Measurements from ENCODE around the gene CGB5.
"Not testable (repeated sequence)": the region's sequence is repeated elsewhere in the genome, so short reads cannot be mapped to it uniquely, and the experiment has no call there.

The CGB5 gene

DNA sequence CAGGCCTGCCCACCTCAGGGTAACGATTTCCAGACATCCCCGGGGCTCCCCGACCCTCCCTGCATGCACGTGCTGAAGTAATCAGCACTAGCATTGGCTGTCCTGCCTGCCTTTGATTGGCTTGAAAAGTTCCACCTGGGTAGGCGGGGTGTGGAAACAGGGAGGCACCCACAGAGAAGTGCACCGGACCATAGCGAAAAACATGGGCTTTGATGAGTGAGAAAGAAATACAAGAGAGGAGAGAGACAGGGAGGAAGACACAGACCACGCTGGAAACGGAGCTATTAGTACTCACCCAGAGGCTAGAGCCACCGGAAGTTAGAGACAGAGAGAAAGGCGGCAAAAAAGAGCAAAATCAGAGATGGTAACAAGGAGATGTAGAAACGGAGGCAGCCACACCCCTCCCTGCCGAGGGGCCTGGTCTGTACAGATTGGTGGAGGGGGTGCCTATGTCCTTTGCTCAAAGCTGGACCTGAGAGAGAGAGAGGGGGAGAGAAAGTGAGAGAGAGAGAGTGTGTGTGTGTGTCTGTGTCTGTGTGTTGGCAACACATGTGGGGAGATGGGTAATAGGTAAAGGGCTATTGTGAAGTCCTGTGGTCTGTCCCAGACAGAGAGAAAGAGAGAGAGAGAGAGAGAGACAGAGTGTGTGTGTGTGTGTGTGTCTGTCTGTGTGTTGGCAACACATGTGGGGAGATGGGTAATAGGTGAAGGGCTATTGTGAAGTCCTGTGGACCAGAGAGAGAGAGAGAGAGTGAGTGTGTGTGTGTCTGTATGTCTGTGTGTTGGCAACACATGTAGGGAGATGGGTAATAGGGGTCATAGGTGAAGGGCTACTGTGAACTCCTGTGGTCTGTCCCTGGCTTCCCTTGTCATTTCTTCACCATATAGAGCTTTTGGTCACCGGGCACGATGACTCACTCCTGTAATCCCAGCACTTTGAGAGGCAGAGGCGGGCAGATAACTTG is 22.4 kb upstream of the CGB5 start:
- no peak for DNase-seq (ENCODE audit: low read depth)

DNA sequence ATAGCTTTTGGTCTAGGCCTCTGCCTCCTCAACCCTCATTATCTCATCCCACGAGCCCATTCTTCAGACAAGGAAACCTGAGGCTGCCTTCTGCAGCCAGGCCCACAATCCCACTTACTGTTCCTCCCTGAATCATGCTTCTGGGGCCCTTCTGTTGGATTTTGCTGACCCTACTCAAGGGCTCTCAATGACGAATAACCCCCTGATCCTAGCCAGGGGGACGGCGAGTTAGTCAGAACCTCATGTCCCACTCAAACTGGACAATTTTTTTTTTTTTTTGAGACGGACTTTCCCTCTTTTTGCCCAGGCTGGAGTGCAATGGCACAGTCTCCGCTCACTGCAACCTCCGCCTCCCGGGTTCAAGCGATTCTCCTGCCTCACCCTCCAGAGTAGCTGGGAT is 21.5 kb upstream of the CGB5 start:
- no peak for DNase-seq (ENCODE audit: low read depth)

- DNase-seq (ENCODE audit: low read depth) = not testable (repeated sequence)
Measured at GRCh38 chr19:49024233-49024632, 19.4 kb upstream of the CGB5 start, which contains the start of gene CGB3. CGB3 (minus strand) TSS chr19:49024333; CDS start chr19:49023971, 362 bp downstream.

DNA sequence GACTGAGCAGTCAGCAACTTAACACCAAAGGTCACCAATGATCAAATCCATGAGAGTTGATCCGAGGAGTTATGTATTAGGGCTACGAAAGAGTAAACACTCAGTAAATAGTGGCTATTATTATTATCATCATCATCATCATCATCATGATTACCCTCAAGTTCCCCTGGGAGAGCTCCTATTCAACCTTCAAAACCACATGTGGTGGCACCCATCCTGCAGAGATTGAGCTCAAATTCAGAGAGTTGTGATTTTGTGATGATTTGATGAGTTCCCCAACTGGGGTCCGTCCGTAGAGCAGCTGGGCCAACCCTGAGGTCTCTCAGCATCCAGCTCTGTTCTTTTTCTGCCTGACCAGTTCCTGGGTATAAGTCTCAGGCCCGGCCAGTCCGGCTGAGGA is 18.6 kb upstream of the CGB5 start:
- not testable (repeated sequence) for DNase-seq (ENCODE audit: low read depth)

GRCh38 chr19:49025599-49025998 is 18.0 kb upstream of the CGB5 start:
- not testable (repeated sequence) for DNase-seq (ENCODE audit: low read depth)

DNA sequence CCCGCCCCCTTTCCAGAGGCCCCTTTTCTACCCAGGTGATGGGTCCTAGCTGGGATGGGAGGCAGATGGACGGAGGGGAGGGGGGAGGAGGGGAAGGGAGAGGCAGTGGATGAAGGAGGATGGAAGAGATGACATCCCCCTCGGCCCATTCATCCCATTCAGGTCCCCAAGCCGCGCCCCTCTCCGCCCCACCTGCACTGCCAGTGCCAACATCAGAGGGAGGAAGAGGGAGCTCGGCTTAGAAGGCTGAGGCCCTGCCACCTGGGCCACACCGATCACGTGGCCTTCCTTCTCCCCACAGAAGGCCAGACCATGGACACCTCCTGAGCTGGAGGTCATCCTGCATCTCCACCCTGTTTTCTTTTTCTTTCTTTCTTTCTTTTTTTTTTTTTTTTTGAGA is 15.0 kb upstream of the CGB5 start:
- not testable (repeated sequence) for DNase-seq (ENCODE audit: low read depth)

GRCh38 chr19:49029749-49030148 is 13.9 kb upstream of the CGB5 start:
- not testable (repeated sequence) for DNase-seq (ENCODE audit: low read depth)

DNA sequence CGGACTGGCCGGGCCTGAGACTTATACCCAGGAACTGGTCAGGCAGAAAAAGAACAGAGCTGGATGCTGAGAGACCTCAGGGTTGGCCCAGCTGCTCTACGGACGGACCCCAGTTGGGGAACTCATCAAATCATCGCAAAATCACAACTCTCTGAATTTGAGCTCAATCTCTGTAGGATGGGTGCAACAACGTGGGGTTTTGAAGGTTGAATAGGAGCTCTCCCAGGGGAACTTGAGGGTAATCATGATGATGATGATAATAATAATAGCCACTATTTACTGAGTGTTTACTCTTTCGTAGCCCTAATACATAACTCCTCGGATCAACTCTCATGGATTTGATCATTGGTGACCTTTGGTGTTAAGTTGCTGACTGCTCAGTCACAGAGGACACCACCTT is 13.3 kb upstream of the CGB5 start:
- DNase-seq (ENCODE audit: low read depth) = not testable (repeated sequence)

- not testable (repeated sequence) for DNase-seq (ENCODE audit: low read depth)
Measured at GRCh38 chr19:49031642-49032301, 11.9 kb upstream of the CGB5 start, which contains the start of gene CGB2. CGB2 (plus strand) TSS chr19:49031890; CDS start chr19:49032096, 206 bp downstream.

DNA sequence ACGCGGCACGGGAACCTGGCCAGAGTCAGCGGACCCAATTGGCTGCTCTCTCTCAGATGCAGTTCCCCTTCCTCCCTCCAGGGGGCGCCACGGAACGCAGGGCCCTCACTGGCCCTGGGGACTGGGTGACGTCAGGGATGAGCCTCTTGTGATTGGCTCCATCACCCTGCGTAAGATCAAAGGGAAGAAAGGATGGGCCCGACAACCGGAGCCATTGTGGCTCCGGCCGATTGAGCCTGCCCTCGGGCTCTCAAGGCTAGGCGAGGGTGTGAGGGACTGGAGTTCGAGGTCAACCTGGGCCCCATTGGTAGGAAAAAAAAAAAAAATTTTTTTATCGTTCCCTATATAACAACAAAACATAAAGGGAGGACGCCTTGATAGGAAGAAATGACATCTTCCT is 6.8 kb upstream of the CGB5 start, which contains the start of gene CGB1:
Gene CGB1 (minus strand): TSS at position 81 of the 400 bp plus-strand sequence. CDS start 184 bp downstream, outside the sequence.
- not testable (repeated sequence) for DNase-seq (ENCODE audit: low read depth)

DNA sequence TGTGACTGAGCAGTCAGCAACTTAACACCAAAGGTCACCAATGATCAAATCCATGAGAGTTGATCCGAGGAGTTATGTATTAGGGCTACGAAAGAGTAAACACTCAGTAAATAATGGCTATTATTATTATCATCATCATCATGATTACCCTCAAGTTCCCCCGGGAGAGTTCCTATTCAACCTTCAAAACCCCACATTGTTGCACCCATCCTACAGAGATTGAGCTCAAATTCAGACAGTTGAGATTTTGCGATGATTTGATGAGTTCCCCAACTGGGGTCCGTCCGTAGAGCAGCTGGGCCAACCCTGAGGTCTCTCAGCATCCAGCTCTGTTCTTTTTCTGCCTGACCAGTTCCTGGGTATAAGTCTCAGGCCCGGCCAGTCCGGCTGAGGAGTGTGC is 5.5 kb upstream of the CGB5 start:
- DNase-seq (ENCODE audit: low read depth) = not testable (repeated sequence)

DNA sequence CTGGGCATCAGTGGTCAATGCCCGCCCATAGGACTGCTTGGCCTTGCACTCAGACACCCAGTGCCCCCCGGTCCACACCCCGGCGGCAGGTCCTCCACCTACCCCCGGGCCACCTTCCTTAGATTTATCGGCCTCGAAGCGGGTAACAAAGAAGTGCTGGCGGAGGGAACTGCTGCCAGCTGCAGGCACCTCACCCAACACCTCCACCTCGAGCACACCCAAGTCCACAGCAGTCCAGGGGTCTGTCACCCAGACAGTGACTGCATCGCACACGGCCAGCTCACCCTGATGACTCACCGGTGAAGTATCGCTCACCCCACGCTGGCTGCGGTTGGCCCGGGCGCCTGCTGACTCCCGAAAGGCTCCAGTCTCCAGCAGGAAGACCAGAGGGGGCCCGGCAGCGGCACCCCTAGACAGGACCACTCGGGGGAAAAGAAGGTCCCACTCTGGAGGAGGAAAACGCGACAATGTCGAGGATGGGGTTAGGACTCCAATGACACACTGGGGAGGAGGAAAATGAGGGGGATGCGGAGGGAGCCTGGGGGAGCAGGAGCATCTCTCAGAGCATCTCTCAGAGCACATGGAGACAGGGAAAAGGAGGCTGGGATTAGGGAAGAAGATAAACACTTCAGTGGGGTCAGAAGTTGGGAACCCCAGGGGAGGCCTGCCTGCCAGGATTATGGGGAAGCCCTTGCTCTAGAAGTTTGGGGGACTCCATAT is 4.9 kb upstream of the CGB5 start:
- not testable (repeated sequence) for DNase-seq (ENCODE audit: low read depth)

GRCh38 chr19:49039736-49040135 is 3.9 kb upstream of the CGB5 start:
- not testable (repeated sequence) for DNase-seq (ENCODE audit: low read depth)

- DNase-seq (ENCODE audit: low read depth) = no peak
Measured at GRCh38 chr19:49042177-49042576, 1.5 kb upstream of the CGB5 start.

DNA sequence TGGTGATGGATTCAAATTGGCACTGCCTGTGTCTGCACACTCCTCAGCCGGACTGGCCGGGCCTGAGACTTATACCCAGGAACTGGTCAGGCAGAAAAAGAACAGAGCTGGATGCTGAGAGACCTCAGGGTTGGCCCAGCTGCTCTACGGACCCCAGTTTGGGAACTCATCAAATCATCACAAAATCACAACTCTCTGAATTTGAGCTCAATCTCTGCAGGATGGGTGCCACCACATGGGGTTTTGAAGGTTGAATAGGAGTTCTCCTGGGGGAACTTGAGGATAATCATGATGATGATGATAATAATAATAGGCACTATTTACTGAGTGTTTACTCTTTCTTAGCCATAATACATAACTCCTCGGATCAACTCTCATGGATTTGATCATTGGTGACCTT is 982 bp upstream of the CGB5 start:
- not testable (repeated sequence) for DNase-seq (ENCODE audit: low read depth)

DNA sequence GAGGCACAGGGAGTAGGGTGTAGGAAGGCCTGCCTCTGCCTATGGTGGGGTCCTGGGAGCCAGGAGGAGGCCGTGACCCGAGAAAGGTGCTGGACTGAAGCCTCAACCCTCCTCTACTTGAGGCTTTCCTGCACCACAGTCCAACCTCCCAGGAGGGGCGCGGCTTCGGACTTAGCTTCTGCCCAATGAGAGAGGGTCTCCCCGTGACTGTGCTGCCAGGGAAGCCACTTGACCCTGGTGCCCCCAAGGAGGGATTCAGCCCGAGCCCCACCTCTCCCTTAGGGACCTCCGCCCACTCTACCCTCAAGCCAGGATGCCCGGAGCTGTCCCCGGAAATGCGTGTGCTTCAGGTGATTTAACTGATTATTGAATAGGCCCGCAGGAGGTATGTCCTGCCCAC is 5.4 kb downstream of the CGB5 start, which contains the start of gene CGB8:
Gene CGB8 (minus strand): TSS at position 101 of the 400 bp plus-strand sequence. CDS start 372 bp downstream, outside the sequence.
- DNase-seq (ENCODE audit: low read depth) = not testable (repeated sequence)

GRCh38 chr19:49049834-49050233 is 6.2 kb downstream of the CGB5 start:
- not testable (repeated sequence) for DNase-seq (ENCODE audit: low read depth)

DNA sequence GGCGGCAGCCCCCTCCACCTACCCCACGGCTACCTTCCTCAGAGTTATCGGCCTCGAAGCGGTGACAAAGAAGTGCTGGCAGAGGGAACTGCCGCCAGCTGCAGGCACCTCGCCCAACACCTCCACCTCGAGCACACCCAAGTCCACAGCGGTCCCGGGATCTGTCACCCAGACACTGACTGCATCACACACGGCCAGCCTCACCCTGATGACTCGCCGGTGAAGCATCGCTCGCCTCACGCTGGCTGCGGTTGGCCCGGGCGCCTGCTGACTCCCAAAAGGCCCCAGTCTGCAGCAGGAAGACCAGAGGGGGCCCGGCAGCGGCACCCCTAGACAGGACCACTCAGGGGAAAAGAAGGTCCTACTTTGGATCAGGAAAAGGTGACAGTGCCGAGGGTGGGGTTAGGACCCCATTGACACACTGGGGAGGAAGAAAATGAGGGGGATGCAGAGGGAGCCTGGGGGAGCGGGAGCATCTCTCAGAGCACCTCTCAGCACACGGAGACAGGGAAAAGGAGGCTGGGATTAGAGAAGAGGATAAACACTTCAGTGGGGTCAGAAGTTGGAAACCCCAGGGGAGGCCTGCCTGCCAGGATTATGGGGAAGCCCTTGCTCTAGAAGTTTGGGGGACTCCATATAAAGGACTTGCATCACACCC is 6.9 kb downstream of the CGB5 start:
- DNase-seq (ENCODE audit: low read depth) = not testable (repeated sequence)

DNA sequence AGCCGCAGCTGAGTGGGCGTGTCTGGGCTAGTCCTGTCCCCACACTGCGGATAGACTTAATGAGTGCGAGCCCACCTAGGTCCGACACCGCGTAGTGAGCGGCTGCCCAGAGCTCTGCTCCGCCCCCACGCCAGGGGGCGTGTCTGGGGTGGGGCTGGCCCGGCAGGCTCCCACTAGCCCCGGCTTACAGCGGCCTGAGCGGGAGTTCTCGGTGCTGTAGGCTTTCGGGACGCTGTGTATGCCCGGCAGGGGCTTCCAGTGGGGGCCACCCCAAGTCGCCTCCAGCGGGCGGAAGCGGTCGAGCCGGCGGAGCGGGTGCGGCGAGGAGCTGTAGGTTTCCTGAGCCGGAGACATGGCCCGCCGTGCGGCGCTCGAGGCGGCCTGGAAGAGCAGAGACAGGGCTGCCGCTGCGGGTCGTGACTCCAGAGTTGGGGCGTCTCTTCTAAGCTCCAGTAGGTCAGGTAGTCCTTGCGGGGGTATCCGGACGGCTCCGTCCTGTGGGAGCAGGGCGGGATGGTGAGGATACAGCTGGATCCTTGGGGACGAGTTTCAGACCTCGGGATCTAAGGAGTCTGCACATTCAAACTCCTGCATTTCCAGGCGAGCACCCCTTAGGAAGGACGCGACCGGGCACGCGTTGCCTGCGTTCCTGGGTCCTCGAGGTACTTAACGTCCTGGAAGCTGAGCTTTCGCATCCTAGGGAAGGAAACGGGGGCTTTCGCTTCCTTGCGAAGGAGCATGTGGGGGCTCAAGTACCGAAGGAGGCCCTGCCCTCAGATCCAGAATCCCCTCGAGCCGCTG is 12.7 kb downstream of the CGB5 start:
- no peak for DNase-seq (ENCODE audit: low read depth)

DNA sequence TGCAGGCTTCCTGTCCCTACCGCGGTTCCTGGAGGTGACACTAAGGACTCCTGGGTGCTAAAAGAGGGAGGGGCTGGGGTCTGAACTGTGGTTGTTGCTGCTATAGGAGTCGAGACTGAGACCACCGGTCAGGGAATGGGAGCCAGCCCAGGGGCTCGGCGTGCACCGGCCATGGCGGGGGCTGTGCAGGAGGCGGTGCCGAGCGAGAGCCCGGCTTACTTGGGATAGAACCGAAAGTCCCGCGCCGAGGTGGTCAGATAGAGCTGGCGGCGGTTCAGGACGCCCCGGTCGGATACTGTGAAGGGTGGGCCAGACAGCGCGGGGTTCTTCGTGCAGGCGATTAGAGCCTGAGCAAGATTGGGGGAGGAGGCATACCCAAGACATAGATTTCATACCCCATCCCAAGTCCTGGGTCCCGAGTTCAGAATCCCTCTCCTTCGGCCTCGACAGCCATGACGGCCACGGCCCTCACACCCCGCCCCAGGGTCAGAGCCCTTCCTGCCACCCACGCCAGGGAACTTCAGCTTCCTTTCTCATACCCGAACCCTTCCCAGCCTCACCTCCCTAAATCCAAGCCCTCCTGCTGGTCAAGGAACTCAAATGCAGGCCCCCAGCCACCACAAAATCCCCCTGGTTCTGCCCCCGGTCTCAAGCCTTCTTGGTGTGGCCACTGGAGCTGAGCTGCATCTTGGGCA is 13.4 kb downstream of the CGB5 start:
- not testable (repeated sequence) for DNase-seq (ENCODE audit: low read depth)

Measured in fibroblast of the conjunctiva (primary cell).